H9 (cell line): ENCODE measurements around the gene HOXD13. TPM values are rescaled to one million over a fixed set of nuclear protein-coding genes. Genes with fewer than 3 reads are reported as not detected.

ENCODE experiments used
- DNase-seq: peaks from one replicate; pipeline ENCODE4 v3.0.0-alpha.2; 2017
- H2AFZ ChIP-seq: one replicate; pipeline ENCODE4 v1.6.1; 2013; ENCODE audit warnings: mild to moderate bottlenecking, low read length, control low read depth, moderate library complexity
- H2AK5ac ChIP-seq: 2 replicates; pipeline ENCODE4 v1.6.1; 2013; ENCODE audit warnings: low read length, control low read depth, mixed read lengths; ENCODE audit not compliant: insufficient read length
- H2BK120ac ChIP-seq: one replicate; pipeline ENCODE4 v1.6.1; 2013; ENCODE audit warnings: low read depth, mild to moderate bottlenecking, low read length, control low read depth, inconsistent platforms; ENCODE audit not compliant: poor library complexity, severe bottlenecking
- H2BK12ac ChIP-seq: 2 replicates; pipeline ENCODE4 v1.6.1; 2013; ENCODE audit warnings: low read length, control low read depth, mixed read lengths, low read depth; ENCODE audit not compliant: insufficient read length
- H2BK15ac ChIP-seq: 2 replicates; pipeline ENCODE4 v1.6.1; 2013; ENCODE audit warnings: low read depth, low read length, control low read depth
- H2BK20ac ChIP-seq: one replicate; pipeline ENCODE4 v1.6.1; 2013; ENCODE audit warnings: low read depth, mild to moderate bottlenecking, low read length, control low read depth, inconsistent platforms; ENCODE audit not compliant: poor library complexity, severe bottlenecking
- H2BK5ac ChIP-seq: 2 replicates; pipeline ENCODE4 v1.6.1; 2013; ENCODE audit warnings: low read length, control low read depth, mixed read lengths; ENCODE audit not compliant: insufficient read length
- H3K14ac ChIP-seq: 2 replicates; pipeline ENCODE4 v1.6.1; 2013; ENCODE audit warnings: low read length, control low read depth; ENCODE audit not compliant: insufficient read depth
- H3K18ac ChIP-seq: 2 replicates; pipeline ENCODE4 v1.6.1; 2013; ENCODE audit warnings: low read depth, mild to moderate bottlenecking, mixed read lengths, low read length, control low read depth; ENCODE audit not compliant: insufficient read length
- H3K23ac ChIP-seq: 2 replicates; pipeline ENCODE4 v1.6.1; 2013; ENCODE audit warnings: low read length, control low read depth, mixed read lengths, low read depth; ENCODE audit not compliant: insufficient read length
- H3K23me2 ChIP-seq: 2 replicates; pipeline ENCODE4 v1.6.1; 2013; ENCODE audit warnings: low read depth, mild to moderate bottlenecking, mixed read lengths, low read length, control low read depth; ENCODE audit not compliant: insufficient read length, poor library complexity, severe bottlenecking
- H3K27ac ChIP-seq: 2 replicates; pipeline ENCODE4 v1.5.1; 2013; ENCODE audit warnings: low read length, control low read depth, mixed read lengths, low read depth; ENCODE audit not compliant: insufficient read length
- H3K27me3 ChIP-seq: 2 replicates; pipeline ENCODE4 v1.6.1; 2013; ENCODE audit warnings: low read length, control low read depth, inconsistent platforms; ENCODE audit not compliant: insufficient read depth
- H3K4ac ChIP-seq: 2 replicates; pipeline ENCODE4 v1.6.1; 2013; ENCODE audit warnings: low read depth, mild to moderate bottlenecking, control low read depth, inconsistent platforms, low read length, moderate library complexity
- H3K4me1 ChIP-seq: 2 replicates; pipeline ENCODE4 v1.6.1; 2013; ENCODE audit warnings: low read length, control low read depth, inconsistent platforms; ENCODE audit not compliant: insufficient read depth
- H3K4me2 ChIP-seq: 2 replicates; pipeline ENCODE4 v1.6.1; 2013; ENCODE audit warnings: low read length, control low read depth, mixed read lengths; ENCODE audit not compliant: insufficient read length, insufficient read depth
- H3K56ac ChIP-seq: 2 replicates; pipeline ENCODE4 v1.6.1; 2013; ENCODE audit warnings: low read depth, mild to moderate bottlenecking, mixed read lengths, low read length, control low read depth; ENCODE audit not compliant: insufficient read length
- H3K79me1 ChIP-seq: 2 replicates; pipeline ENCODE4 v1.6.1; 2013; ENCODE audit warnings: low read depth, mild to moderate bottlenecking, moderate library complexity, low read length, control low read depth, inconsistent platforms; ENCODE audit not compliant: insufficient read depth, poor library complexity, severe bottlenecking
- H3K79me2 ChIP-seq: 2 replicates; pipeline ENCODE4 v1.6.1; 2013; ENCODE audit warnings: low read length, control low read depth, inconsistent platforms; ENCODE audit not compliant: insufficient read depth
- H3K9ac ChIP-seq: 2 replicates; pipeline ENCODE4 v1.6.1; 2013; ENCODE audit warnings: low read length, control low read depth, mixed read lengths; ENCODE audit not compliant: insufficient read length; ENCODE audit errors: extremely low read depth
- H3K9me3 ChIP-seq: one replicate; pipeline ENCODE4 v1.6.1; 2013; ENCODE audit warnings: low read depth, low read length, inconsistent platforms; ENCODE audit not compliant: control insufficient read depth
- H3T11ph ChIP-seq: one replicate; pipeline ENCODE4 v1.6.1; 2013; ENCODE audit warnings: mild to moderate bottlenecking, low read length, control low read depth, inconsistent platforms
- H4K20me1 ChIP-seq: one replicate; pipeline ENCODE4 v1.6.1; 2013; ENCODE audit not compliant: control insufficient read depth, insufficient read length, insufficient read depth
- H4K5ac ChIP-seq: 2 replicates; pipeline ENCODE4 v1.6.1; 2013; ENCODE audit warnings: low read depth, mild to moderate bottlenecking, mixed read lengths, low read length, control low read depth; ENCODE audit not compliant: insufficient read length
- H4K8ac ChIP-seq: replicated peaks from 2 replicates; pipeline ENCODE4 v1.6.1; 2013; ENCODE audit warnings: low read length, control low read depth, mixed read lengths, low read depth; ENCODE audit not compliant: insufficient read length
- H4K91ac ChIP-seq: 2 replicates; pipeline ENCODE4 v1.6.1; 2013; ENCODE audit warnings: low read depth, mild to moderate bottlenecking, moderate library complexity, mixed read lengths, low read length, control low read depth; ENCODE audit not compliant: insufficient read length
- H3K27ac Mint-ChIP-seq, 3 experiments: 2 replicates in 2 of 3; 3 replicates in 1 of 3; pipeline ENCODE4 v1.8.0; 2020 to 2021; ENCODE audit warnings: mixed read lengths in 3 of 3, mild to moderate bottlenecking in 1 of 3, moderate library complexity in 1 of 3
- H3K27me3 Mint-ChIP-seq: 2 replicates; pipeline ENCODE4 v1.8.0; 2021; ENCODE audit warnings: low read depth, mild to moderate bottlenecking, moderate library complexity, mixed read lengths
- H3K36me3 Mint-ChIP-seq, 3 experiments: 2 replicates in 2 of 3; 3 replicates in 1 of 3; pipeline ENCODE4 v1.8.0; 2020 to 2021; ENCODE audit warnings: low read depth in 3 of 3, mixed read lengths in 3 of 3; ENCODE audit not compliant: insufficient read depth in 1 of 3
- H3K4me1 Mint-ChIP-seq, 2 experiments: 2 replicates each; pipeline ENCODE4 v1.8.0; 2020; ENCODE audit warnings: mixed read lengths in 2 of 2
- H3K4me3 Mint-ChIP-seq, 2 experiments: 2 replicates in 1 of 2; 3 replicates in 1 of 2; pipeline ENCODE4 v1.8.0; 2020 to 2021; ENCODE audit warnings: mild to moderate bottlenecking in 2 of 2, mixed read lengths in 2 of 2, moderate library complexity in 1 of 2
- H3K9me3 Mint-ChIP-seq, 2 experiments: 2 replicates in 1 of 2; 3 replicates in 1 of 2; pipeline ENCODE4 v1.8.0; 2020; ENCODE audit warnings: mild to moderate bottlenecking in 2 of 2, mixed read lengths in 2 of 2, moderate library complexity in 1 of 2
- CTCF ChIP-seq: fragments of 200-600 bp; sonication (generic); conservative IDR thresholded peaks from 3 replicates; pipeline ENCODE4 v1.8.0; 2021; ENCODE audit warnings: antibody characterized with exemption, mild to moderate bottlenecking
- WGBS: extraction: QIAGEN DNeasy Blood & Tissue Kit; methylation state at CpG from one replicate; pipeline ENCODE4 v1.1.7; 2013; ENCODE audit warnings: missing lambda C conversion rate, low lambda C conversion rate, mixed read lengths; ENCODE audit not compliant: insufficient read length; ENCODE audit errors: extremely low coverage; 5-methylcytosine and 5-hydroxymethylcytosine counted together
- total RNA-seq: library from RNA; stranded (reverse); gene quantifications from 2 replicates; pipeline ENCODE4 v1.2.1, GENCODE V29; 2021

The HOXD13 gene
- total RNA-seq, 1 experiment from 2014 or later, result not detected

GRCh38 chr2:176107731-176108181 is 15.2 kb downstream of the HOXD13 start:
- H3K23me2 ChIP-seq, result no peaks in the 10 kb centered on the region
- H4K20me1 ChIP-seq, result no peaks in the 10 kb centered on the region

More at GRCh38 chr2:176107731-176108181, 15.2 kb downstream of the HOXD13 start:
- no peak overlapping the region for H3K27ac ChIP-seq
- H2BK15ac ChIP-seq, result no peak overlapping the region
- TF ChIP-seq CTCF, result no peak
- H3K4me1 ChIP-seq, result no peaks in the 10 kb centered on the region
- H2BK20ac ChIP-seq, result no peak overlapping the region
- WGBS, result no CpG with 5 or more reads among the region's 59 CpGs
- H2BK5ac ChIP-seq, result no peak overlapping the region
- H3K27ac Mint-ChIP-seq, result no peak overlapping the region
- no peak overlapping the region for H3K56ac ChIP-seq
- no peak overlapping the region for H4K5ac ChIP-seq
- no peak overlapping the region for H3K18ac ChIP-seq
- H3K4me2 ChIP-seq, result no peak overlapping the region
- peak; percentile 26 for DNase-seq
- no peak overlapping the region for H3T11ph ChIP-seq
- peaks cover 96% of the 10 kb centered on the region for H3K27me3 Mint-ChIP-seq
- no peaks in the 10 kb centered on the region for H3K79me1 ChIP-seq
- H3K14ac ChIP-seq, result no peak overlapping the region
- peaks cover 0 to 14% of the 10 kb centered on the region in 2 experiments for H3K9me3 Mint-ChIP-seq
- no peak overlapping the region for H2AFZ ChIP-seq
- H4K91ac ChIP-seq, result no peak overlapping the region
- H3K79me2 ChIP-seq, result no peaks in the 10 kb centered on the region
- no peak overlapping the region for H3K23ac ChIP-seq
- no peak overlapping the region for H3K9ac ChIP-seq
- H3K36me3 Mint-ChIP-seq, result no peaks in the 10 kb centered on the region; a peak in 2 of 7 replicates
- no peak overlapping the region for H4K8ac ChIP-seq
- H3K4me1 Mint-ChIP-seq, result peaks cover 14 to 40% of the 10 kb centered on the region in 2 experiments
- H2AK5ac ChIP-seq, result no peak overlapping the region
- H3K27me3 ChIP-seq, result peaks cover 93% of the 10 kb centered on the region
- H3K4ac ChIP-seq, result no peak overlapping the region
- no peak overlapping the region for H2BK120ac ChIP-seq
- no peak overlapping the region for H3K4me3 Mint-ChIP-seq
- H3K9me3 ChIP-seq, result no peaks in the 10 kb centered on the region
- H2BK12ac ChIP-seq, result no peak overlapping the region
